NT2/D1 (cell line): Measurements from ENCODE around the gene KNOP1.

Experiments used
- SUZ12 ChIP-seq: IDR thresholded peaks from 2 replicates; pipeline ENCODE4 v1.6.1; 2011; ENCODE audit not compliant: insufficient read length, insufficient read depth; ENCODE audit errors: extremely low read depth
- YY1 ChIP-seq: IDR thresholded peaks from 2 replicates; pipeline ENCODE4 v1.6.1; 2011; ENCODE audit not compliant: insufficient read length, insufficient read depth
- ZNF274 ChIP-seq: IDR thresholded peaks from 2 replicates; pipeline ENCODE4 v1.6.1; 2011; ENCODE audit warnings: mild to moderate bottlenecking, low read depth, low read length

DNA sequence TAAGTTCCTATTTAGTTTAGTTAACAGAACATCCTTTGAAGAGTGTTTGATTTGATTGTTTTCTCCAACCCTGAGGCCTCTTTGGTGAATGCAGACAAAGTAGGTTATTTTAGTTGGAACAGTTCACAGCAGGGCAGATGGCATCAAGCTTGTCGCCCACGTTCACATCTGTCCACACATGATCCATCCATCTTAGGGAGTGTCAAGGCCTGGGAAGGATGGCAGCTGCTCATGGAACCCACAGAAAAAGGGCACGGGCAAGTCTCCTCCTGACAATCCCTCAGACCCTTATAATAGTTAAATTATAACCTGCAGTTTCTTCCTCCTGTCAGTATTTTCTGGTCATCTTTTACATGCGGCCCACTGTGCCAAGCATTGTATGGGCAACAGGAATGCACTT, 60.2 kb downstream of the KNOP1 start:
- no peak for TF ChIP-seq ZNF274
- no peak for TF ChIP-seq SUZ12
- no peak for TF ChIP-seq YY1
